Suprapubic skin (tissue), 4 donors: ENCODE results near the gene VDAC1.

Experiments
- EP300 ChIP-seq: sonication (generic); formaldehyde crosslinking; IDR thresholded peaks from one replicate; pipeline ENCODE4 v1.6.1; 2017; ENCODE audit warnings: antibody characterized with exemption
- POLR2A ChIP-seq, 2 donors: fragments of 450-650 bp; IDR thresholded peaks; one replicate each; pipeline ENCODE4 v1.6.1; 2017; ENCODE audit warnings: antibody characterized with exemption in 2 of 2, mild to moderate bottlenecking in 2 of 2, moderate library complexity in 2 of 2
- POLR2AphosphoS5 ChIP-seq, 3 donors: sonication (generic); formaldehyde crosslinking; IDR thresholded peaks; one replicate each; pipeline ENCODE4 v1.6.1; 2017; ENCODE audit warnings: antibody characterized with exemption in 3 of 3
- TF ChIP-seq, protein P1 (sequence below), 2 donors: fragments of 200-600 bp in 1 of 2; fragments of 450-650 bp in 1 of 2; sonication (generic) in 1 of 2; IDR thresholded peaks; one replicate each; pipeline ENCODE4 v1.5.1; 2016 to 2019; ENCODE audit warnings: antibody characterized with exemption in 2 of 2, mild to moderate bottlenecking in 1 of 2, moderate library complexity in 1 of 2

DNA sequence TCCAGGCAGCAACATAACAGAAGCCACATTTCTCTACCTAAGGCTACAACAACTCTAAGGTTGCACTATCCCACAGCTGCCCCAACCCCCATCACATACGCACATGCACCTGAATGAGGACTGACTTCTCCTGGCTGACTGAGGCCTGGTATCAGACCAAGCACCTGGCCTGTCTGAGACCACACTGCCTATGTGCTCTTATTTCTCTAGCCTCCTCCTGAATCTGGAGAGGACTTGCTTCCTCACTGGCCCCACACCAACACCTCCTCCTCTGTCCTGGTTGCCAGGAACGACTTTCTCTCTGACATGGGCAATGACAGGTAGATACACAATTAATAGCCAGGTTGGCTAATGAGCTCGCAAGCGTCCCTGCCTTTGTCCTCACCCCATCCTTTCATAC, 14.9 kb upstream of the VDAC1 start:
- TF ChIP-seq, protein P1, sequence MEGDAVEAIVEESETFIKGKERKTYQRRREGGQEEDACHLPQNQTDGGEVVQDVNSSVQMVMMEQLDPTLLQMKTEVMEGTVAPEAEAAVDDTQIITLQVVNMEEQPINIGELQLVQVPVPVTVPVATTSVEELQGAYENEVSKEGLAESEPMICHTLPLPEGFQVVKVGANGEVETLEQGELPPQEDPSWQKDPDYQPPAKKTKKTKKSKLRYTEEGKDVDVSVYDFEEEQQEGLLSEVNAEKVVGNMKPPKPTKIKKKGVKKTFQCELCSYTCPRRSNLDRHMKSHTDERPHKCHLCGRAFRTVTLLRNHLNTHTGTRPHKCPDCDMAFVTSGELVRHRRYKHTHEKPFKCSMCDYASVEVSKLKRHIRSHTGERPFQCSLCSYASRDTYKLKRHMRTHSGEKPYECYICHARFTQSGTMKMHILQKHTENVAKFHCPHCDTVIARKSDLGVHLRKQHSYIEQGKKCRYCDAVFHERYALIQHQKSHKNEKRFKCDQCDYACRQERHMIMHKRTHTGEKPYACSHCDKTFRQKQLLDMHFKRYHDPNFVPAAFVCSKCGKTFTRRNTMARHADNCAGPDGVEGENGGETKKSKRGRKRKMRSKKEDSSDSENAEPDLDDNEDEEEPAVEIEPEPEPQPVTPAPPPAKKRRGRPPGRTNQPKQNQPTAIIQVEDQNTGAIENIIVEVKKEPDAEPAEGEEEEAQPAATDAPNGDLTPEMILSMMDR (IDR thresholded peaks at IDR 0.05): no peak
- no peak for TF ChIP-seq POLR2A (IDR thresholded peaks at IDR 0.05)
- no peak for TF ChIP-seq EP300
- TF ChIP-seq POLR2AphosphoS5 (IDR thresholded peaks at IDR 0.05): no peak
